ENCODE results near the gene ABHD15.

DNA sequence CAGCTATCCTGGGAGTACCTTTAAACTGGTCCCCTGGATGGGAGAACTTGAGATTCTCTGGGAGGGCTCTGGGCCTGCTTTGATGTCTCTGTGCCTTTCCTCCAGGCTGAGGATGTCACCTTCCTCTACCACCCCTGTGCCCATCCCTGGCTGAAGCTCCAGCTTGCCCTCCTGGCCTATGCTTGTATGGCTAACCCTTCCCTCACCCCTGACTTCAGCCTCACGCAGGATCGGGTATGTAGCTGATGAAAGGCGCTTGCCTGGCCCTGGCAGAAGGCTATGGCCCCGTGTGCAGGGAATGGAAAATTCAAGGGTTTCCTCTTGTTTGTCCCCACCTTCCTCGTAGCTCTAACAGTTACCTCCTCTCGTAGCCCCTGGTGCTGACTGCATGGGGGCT is 4.6 kb upstream of the ABHD15 start:
- TF ChIP-seq, protein P1, sequence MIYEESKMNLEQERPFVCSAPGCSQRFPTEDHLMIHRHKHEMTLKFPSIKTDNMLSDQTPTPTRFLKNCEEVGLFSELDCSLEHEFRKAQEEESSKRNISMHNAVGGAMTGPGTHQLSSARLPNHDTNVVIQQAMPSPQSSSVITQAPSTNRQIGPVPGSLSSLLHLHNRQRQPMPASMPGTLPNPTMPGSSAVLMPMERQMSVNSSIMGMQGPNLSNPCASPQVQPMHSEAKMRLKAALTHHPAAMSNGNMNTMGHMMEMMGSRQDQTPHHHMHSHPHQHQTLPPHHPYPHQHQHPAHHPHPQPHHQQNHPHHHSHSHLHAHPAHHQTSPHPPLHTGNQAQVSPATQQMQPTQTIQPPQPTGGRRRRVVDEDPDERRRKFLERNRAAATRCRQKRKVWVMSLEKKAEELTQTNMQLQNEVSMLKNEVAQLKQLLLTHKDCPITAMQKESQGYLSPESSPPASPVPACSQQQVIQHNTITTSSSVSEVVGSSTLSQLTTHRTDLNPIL (CRISPR knock-in tag; IDR thresholded peaks at IDR 0.05; ENCODE audit: low read depth), result no peak
- TF ChIP-seq RARB (CRISPR knock-in tag; IDR thresholded peaks at IDR 0.05), result no peak

Data from SK-N-SH treated with all-trans-retinoic acid at 6 μM for 48 hours (cell line).